ENCODE results near the gene HIC1.
A peak's percentile ranks its signal among the peaks of the same experiment; 100 is the strongest.

Gene HIC1

DNA sequence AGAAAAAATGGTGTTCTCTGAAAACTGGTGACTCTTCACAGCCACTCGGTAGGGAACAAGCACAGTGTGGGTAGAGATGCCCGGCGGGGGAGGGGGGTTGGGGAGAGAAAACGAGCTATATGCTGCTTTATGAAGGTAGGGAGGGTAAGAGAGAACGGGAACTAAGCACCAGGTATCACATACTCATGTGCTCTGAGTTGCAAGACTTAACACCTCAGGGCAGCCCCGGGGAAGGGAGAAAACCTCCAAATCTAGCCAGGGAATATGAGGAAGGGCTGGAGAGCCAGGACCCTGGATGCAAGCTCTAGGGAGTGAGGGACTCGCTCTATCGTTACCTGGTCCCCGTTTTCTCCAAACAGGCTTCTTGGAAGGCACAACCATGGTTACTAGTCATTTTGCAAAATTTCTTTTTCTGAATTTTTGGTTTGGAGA is 35.3 kb downstream of the HIC1 start:
- Histone ChIP-seq H3K23ac (ENCODE audit: low read length) (no peak overlapping the region), H3K79me1 (ENCODE audit: low read length) (peaks cover 3% of the 10 kb centered on the region), H3K27ac (ENCODE audit: low read depth, low read length) (no peak overlapping the region), H3K4ac (ENCODE audit: low read depth, low read length) (no peak overlapping the region), H2BK12ac (ENCODE audit: low read length) (no peak overlapping the region), H3K36me3 (ENCODE audit: control insufficient read depth in 1 of 2, insufficient read depth in 2 of 2, low read length in 2 of 2) (peaks cover 0 to 3% of the 10 kb centered on the region in 2 experiments), H3K9me3 (ENCODE audit: insufficient read depth, low read depth, low read length) (no peaks in the 10 kb centered on the region), H4K91ac (ENCODE audit: low read depth, low read length) (no peak overlapping the region), H3K9ac (ENCODE audit: low read length) (no peak overlapping the region), H4K12ac (ENCODE audit: low read depth, low read length) (no peak overlapping the region), H2BK5ac (ENCODE audit: low read depth, low read length, poor library complexity) (no peak overlapping the region), H2AFZ (ENCODE audit: insufficient read depth, low read length, poor library complexity) (no peak overlapping the region), H3K18ac (ENCODE audit: low read length) (no peak overlapping the region), H3K79me2 (ENCODE audit: control insufficient read depth, insufficient read depth, low read length, poor library complexity) (no peaks in the 10 kb centered on the region), H2BK120ac (ENCODE audit: insufficient read depth, low read length, poor library complexity) (no peak overlapping the region), H3K4me2 (ENCODE audit: low read length) (no peak overlapping the region), H3K14ac (ENCODE audit: low read length) (no peak overlapping the region), H4K8ac (ENCODE audit: low read depth, low read length) (no peak overlapping the region), H3K4me3 (ENCODE audit: low read depth, low read length) (no peak overlapping the region), H3K4me1 (ENCODE audit: control insufficient read depth in 1 of 2, insufficient read depth in 2 of 2, low read length in 2 of 2) (peaks cover 11 to 22% of the 10 kb centered on the region in 2 experiments), H2AK5ac (ENCODE audit: low read length) (no peak overlapping the region), H3K27me3 (ENCODE audit: insufficient read depth, low read length) (no peaks in the 10 kb centered on the region)
- DNase-seq = peak; percentile 67
- WGBS (ENCODE audit: extremely low coverage, insufficient coverage, insufficient read length) = no CpG with 5 or more reads among the region's 9 CpGs

DNA sequence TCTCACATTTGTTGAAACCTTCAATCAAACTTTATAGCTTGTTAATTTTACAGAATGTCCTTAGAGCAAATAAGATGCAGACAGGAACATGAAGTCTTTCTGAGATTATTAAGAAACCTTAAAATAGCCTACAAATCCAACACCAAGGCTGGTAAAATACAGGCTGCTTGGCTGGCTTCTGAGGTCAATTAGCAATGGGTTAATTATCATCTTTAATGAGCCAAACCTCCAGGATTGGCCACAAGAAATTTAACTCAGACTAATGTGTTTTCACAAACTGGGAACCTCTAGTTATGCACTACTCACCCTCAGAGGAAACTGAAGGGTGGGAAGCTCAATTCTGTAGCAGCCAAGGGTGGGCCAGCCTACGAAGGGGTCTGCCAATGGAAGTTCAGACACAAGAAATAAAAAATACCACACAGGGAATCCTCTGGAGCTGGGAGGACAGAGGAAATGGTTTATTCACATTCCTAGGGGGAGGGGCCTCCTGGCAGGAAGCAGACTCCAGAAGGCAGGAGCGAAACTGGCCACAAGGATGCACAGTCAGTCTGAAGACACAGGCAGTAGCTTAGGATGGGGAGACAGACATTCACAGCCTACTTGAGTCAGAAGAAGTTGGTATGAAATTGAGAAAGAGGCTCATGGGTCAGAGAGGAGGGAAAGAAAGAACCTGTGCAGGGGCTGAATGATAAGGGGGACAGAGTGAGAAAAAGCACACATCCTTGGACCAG is 36.1 kb downstream of the HIC1 start:
- no peak overlapping the region for H2BK12ac ChIP-seq (ENCODE audit: low read length)
- no peak overlapping the region for H2BK5ac ChIP-seq (ENCODE audit: low read depth, low read length, poor library complexity)
- no peak overlapping the region for H3K18ac ChIP-seq (ENCODE audit: low read length)
- H3K9me3 ChIP-seq (ENCODE audit: insufficient read depth, low read depth, low read length) = no peaks in the 10 kb centered on the region
- H3K79me2 ChIP-seq (ENCODE audit: control insufficient read depth, insufficient read depth, low read length, poor library complexity) = no peaks in the 10 kb centered on the region
- peak overlapping the region; percentile 34 for H3K27ac ChIP-seq (ENCODE audit: low read depth, low read length)
- WGBS (ENCODE audit: extremely low coverage, insufficient coverage, insufficient read length) = no CpG with 5 or more reads among the region's 2 CpGs
- H4K12ac ChIP-seq (ENCODE audit: low read depth, low read length) = no peak overlapping the region
- H3K4ac ChIP-seq (ENCODE audit: low read depth, low read length) = no peak overlapping the region
- H3K79me1 ChIP-seq (ENCODE audit: low read length) = no peaks in the 10 kb centered on the region
- no peak overlapping the region for H4K91ac ChIP-seq (ENCODE audit: low read depth, low read length)
- no peak overlapping the region for H4K8ac ChIP-seq (ENCODE audit: low read depth, low read length)
- peak overlapping the region; percentile 13 for H3K4me2 ChIP-seq (ENCODE audit: low read length)
- no peak overlapping the region for H2BK120ac ChIP-seq (ENCODE audit: insufficient read depth, low read length, poor library complexity)
- H3K9ac ChIP-seq (ENCODE audit: low read length) = no peak overlapping the region
- H2AK5ac ChIP-seq (ENCODE audit: low read length) = no peak overlapping the region
- H3K4me1 ChIP-seq (ENCODE audit: control insufficient read depth in 1 of 2, insufficient read depth in 2 of 2, low read length in 2 of 2) = peaks cover 3 to 15% of the 10 kb centered on the region in 2 experiments
- no peak overlapping the region for H3K4me3 ChIP-seq (ENCODE audit: low read depth, low read length)
- no peak overlapping the region for H3K23ac ChIP-seq (ENCODE audit: low read length)
- no peaks in the 10 kb centered on the region for H3K36me3 ChIP-seq (ENCODE audit: control insufficient read depth in 1 of 2, insufficient read depth in 2 of 2, low read length in 2 of 2)
- no peak overlapping the region for H3K14ac ChIP-seq (ENCODE audit: low read length)
- no peaks in the 10 kb centered on the region for H3K27me3 ChIP-seq (ENCODE audit: insufficient read depth, low read length)
- DNase-seq = peak; percentile 82 to 90
- H2AFZ ChIP-seq (ENCODE audit: insufficient read depth, low read length, poor library complexity) = no peak overlapping the region

- H4K12ac ChIP-seq (ENCODE audit: low read depth, low read length) = no peak overlapping the region
- H3K9ac ChIP-seq (ENCODE audit: low read length) = no peak overlapping the region
- no peak overlapping the region for H2AFZ ChIP-seq (ENCODE audit: insufficient read depth, low read length, poor library complexity)
- H4K91ac ChIP-seq (ENCODE audit: low read depth, low read length) = no peak overlapping the region
- H2BK120ac ChIP-seq (ENCODE audit: insufficient read depth, low read length, poor library complexity) = no peak overlapping the region
- no peaks in the 10 kb centered on the region for H3K9me3 ChIP-seq (ENCODE audit: insufficient read depth, low read depth, low read length)
- no peak overlapping the region for H4K8ac ChIP-seq (ENCODE audit: low read depth, low read length)
- WGBS (ENCODE audit: extremely low coverage, insufficient coverage, insufficient read length) = no CpG with 5 or more reads among the region's 4 CpGs
- no peak overlapping the region for H3K4me3 ChIP-seq (ENCODE audit: low read depth, low read length)
- no peaks in the 10 kb centered on the region for H3K27me3 ChIP-seq (ENCODE audit: insufficient read depth, low read length)
- H3K36me3 ChIP-seq (ENCODE audit: control insufficient read depth in 1 of 2, insufficient read depth in 2 of 2, low read length in 2 of 2) = no peaks in the 10 kb centered on the region
- H3K23ac ChIP-seq (ENCODE audit: low read length) = no peak overlapping the region
- no peak overlapping the region for H2AK5ac ChIP-seq (ENCODE audit: low read length)
- H3K79me2 ChIP-seq (ENCODE audit: control insufficient read depth, insufficient read depth, low read length, poor library complexity) = no peaks in the 10 kb centered on the region
- H3K18ac ChIP-seq (ENCODE audit: low read length) = no peak overlapping the region
- no peak overlapping the region for H3K27ac ChIP-seq (ENCODE audit: low read depth, low read length)
- no peak overlapping the region for H2BK12ac ChIP-seq (ENCODE audit: low read length)
- H3K4me1 ChIP-seq (ENCODE audit: control insufficient read depth in 1 of 2, insufficient read depth in 2 of 2, low read length in 2 of 2) = peaks cover 5 to 17% of the 10 kb centered on the region in 2 experiments
- peak; percentile 76 to 84 for DNase-seq
- no peaks in the 10 kb centered on the region for H3K79me1 ChIP-seq (ENCODE audit: low read length)
- H3K4me2 ChIP-seq (ENCODE audit: low read length) = no peak overlapping the region
- H3K4ac ChIP-seq (ENCODE audit: low read depth, low read length) = no peak overlapping the region
- H3K14ac ChIP-seq (ENCODE audit: low read length) = no peak overlapping the region
- no peak overlapping the region for H2BK5ac ChIP-seq (ENCODE audit: low read depth, low read length, poor library complexity)
Observed at GRCh38 chr17:2092253-2092652, 37.4 kb downstream of the HIC1 start.

- Histone ChIP-seq H3K9ac (ENCODE audit: low read length) (no peak overlapping the region), H4K8ac (ENCODE audit: low read depth, low read length) (no peak overlapping the region), H3K18ac (ENCODE audit: low read length) (no peak overlapping the region), H3K9me3 (ENCODE audit: insufficient read depth, low read depth, low read length) (no peaks in the 10 kb centered on the region), H3K4me1 (ENCODE audit: control insufficient read depth in 1 of 2, insufficient read depth in 2 of 2, low read length in 2 of 2) (peaks cover 5 to 17% of the 10 kb centered on the region in 2 experiments), H3K4ac (ENCODE audit: low read depth, low read length) (no peak overlapping the region), H2BK120ac (ENCODE audit: insufficient read depth, low read length, poor library complexity) (no peak overlapping the region), H3K14ac (ENCODE audit: low read length) (no peak overlapping the region), H3K23ac (ENCODE audit: low read length) (no peak overlapping the region), H4K12ac (ENCODE audit: low read depth, low read length) (no peak overlapping the region), H3K27ac (ENCODE audit: low read depth, low read length) (no peak overlapping the region), H2BK12ac (ENCODE audit: low read length) (no peak overlapping the region), H3K79me1 (ENCODE audit: low read length) (no peaks in the 10 kb centered on the region), H3K36me3 (ENCODE audit: control insufficient read depth in 1 of 2, insufficient read depth in 2 of 2, low read length in 2 of 2) (no peaks in the 10 kb centered on the region), H2BK5ac (ENCODE audit: low read depth, low read length, poor library complexity) (no peak overlapping the region), H2AFZ (ENCODE audit: insufficient read depth, low read length, poor library complexity) (no peak overlapping the region), H2AK5ac (ENCODE audit: low read length) (no peak overlapping the region), H3K4me2 (ENCODE audit: low read length) (no peak overlapping the region), H4K91ac (ENCODE audit: low read depth, low read length) (no peak overlapping the region), H3K4me3 (ENCODE audit: low read depth, low read length) (no peak overlapping the region), H3K79me2 (ENCODE audit: control insufficient read depth, insufficient read depth, low read length, poor library complexity) (no peaks in the 10 kb centered on the region), H3K27me3 (ENCODE audit: insufficient read depth, low read length) (no peaks in the 10 kb centered on the region)
- peak; percentile 94 to 98 for DNase-seq
- no CpG with 5 or more reads among the region's 5 CpGs for WGBS (ENCODE audit: extremely low coverage, insufficient coverage, insufficient read length)
Observed at GRCh38 chr17:2093349-2093748, 38.4 kb downstream of the HIC1 start.

Data from trophoblast cell (in vitro differentiated cells and primary cell).